Natural killer cell treated with Interleukin-12 subunit alpha and Interleukin-12 subunit beta and Interleukin-15 and Interleukin-18, amount 100 ng/mL, for 72 hours (primary cell): ENCODE data around the gene LRP1B. TPM values are rescaled to one million over a fixed set of nuclear protein-coding genes. Genes with fewer than 3 reads are reported as not detected.

Experiments used
- ATAC-seq, 2 donors: fragments of 150-1000 bp; cut with Tn5 transposase in 1 of 2; sonication (Bioruptor Pico), chemical (Tn5 transposase) in 1 of 2; 2 replicates each; pipeline ENCODE4 v1.10.0; 2021
- DNase-seq: peaks from one replicate; pipeline ENCODE4 v3.0.0; 2022; ENCODE audit warnings: low spot score
- H3K27ac Mint-ChIP-seq, 2 donors: 1 replicate in 1 of 2; 2 replicates in 1 of 2; pipeline ENCODE4 v1.8.0; 2022; ENCODE audit warnings: mixed read lengths in 2 of 2, mild to moderate bottlenecking in 1 of 2, moderate library complexity in 1 of 2
- H3K27me3 Mint-ChIP-seq, 2 donors: 1 replicate in 1 of 2; 2 replicates in 1 of 2; pipeline ENCODE4 v1.8.0; 2022; ENCODE audit warnings: mixed read lengths in 2 of 2
- H3K36me3 Mint-ChIP-seq: one replicate; pipeline ENCODE4 v1.8.0; 2022; ENCODE audit warnings: mixed read lengths
- H3K4me1 Mint-ChIP-seq, 2 donors: 1 replicate in 1 of 2; 2 replicates in 1 of 2; pipeline ENCODE4 v1.8.0; 2022; ENCODE audit warnings: low read depth in 2 of 2, mixed read lengths in 2 of 2, mild to moderate bottlenecking in 1 of 2
- H3K4me3 Mint-ChIP-seq: one replicate; pipeline ENCODE4 v1.8.0; 2022; ENCODE audit warnings: mixed read lengths
- H3K9me3 Mint-ChIP-seq: 2 replicates; pipeline ENCODE4 v1.8.0; 2022; ENCODE audit warnings: mixed read lengths
- total RNA-seq, 2 donors: library from RNA; stranded (reverse); gene quantifications; one replicate each; pipeline ENCODE4 v1.2.3, GENCODE V29; 2022

The LRP1B gene
- total RNA-seq, 2 donors from 2014 or later, result not detected

- no peak overlapping the region for H3K4me3 Mint-ChIP-seq
- ATAC-seq, result no peak
- H3K4me1 Mint-ChIP-seq, result no peaks in the 10 kb centered on the region
- H3K27me3 Mint-ChIP-seq, result no peaks in the 10 kb centered on the region
- no peak overlapping the region for H3K27ac Mint-ChIP-seq
- H3K36me3 Mint-ChIP-seq, result no peaks in the 10 kb centered on the region
- H3K9me3 Mint-ChIP-seq, result peaks cover 10% of the 10 kb centered on the region
- DNase-seq, result no peak
These were observed 601.8 kb downstream of the LRP1B start for GRCh38 chr2:141528990-141529389.

GRCh38 chr2:141526760-141527159, 604.1 kb downstream of the LRP1B start:
- Mint-ChIP-seq H3K4me1 (no peaks in the 10 kb centered on the region), H3K36me3 (no peaks in the 10 kb centered on the region), H3K27ac (no peak overlapping the region), H3K9me3 (peaks cover 11% of the 10 kb centered on the region), H3K27me3 (no peaks in the 10 kb centered on the region), H3K4me3 (no peak overlapping the region)
- ATAC-seq (no peak), DNase-seq (no peak)

DNA sequence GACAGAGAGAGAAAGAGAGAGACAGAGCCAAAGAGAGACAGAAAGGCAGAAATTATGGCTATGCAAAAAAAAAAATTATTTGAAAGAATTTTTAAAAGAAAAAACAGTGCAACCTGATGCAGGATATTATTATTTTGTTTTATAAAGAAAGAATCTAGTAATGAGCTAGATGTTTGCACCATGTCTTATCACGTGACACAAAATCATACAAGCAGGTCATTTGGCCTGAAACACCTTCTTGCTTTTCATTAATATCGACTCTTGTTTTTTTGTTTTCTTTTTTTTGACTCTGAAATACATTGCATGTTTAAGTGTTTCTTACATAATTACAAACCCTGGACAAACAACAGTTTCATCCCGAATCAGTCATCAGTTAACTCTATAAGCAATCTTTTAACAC, 606.0 kb downstream of the LRP1B start:
- H3K36me3 Mint-ChIP-seq, result no peaks in the 10 kb centered on the region
- ATAC-seq (no peak), DNase-seq (no peak)
- no peak overlapping the region for H3K27ac Mint-ChIP-seq
- no peaks in the 10 kb centered on the region for H3K27me3 Mint-ChIP-seq
- peaks cover 14% of the 10 kb centered on the region for H3K9me3 Mint-ChIP-seq
- H3K4me1 Mint-ChIP-seq, result no peaks in the 10 kb centered on the region
- H3K4me3 Mint-ChIP-seq, result no peak overlapping the region

GRCh38 chr2:141523199-141523598, 607.6 kb downstream of the LRP1B start:
- no peaks in the 10 kb centered on the region for H3K27me3 Mint-ChIP-seq
- H3K4me1 Mint-ChIP-seq, result no peaks in the 10 kb centered on the region
- peaks cover 14% of the 10 kb centered on the region for H3K9me3 Mint-ChIP-seq
- no peaks in the 10 kb centered on the region for H3K36me3 Mint-ChIP-seq
- no peak overlapping the region for H3K27ac Mint-ChIP-seq
- DNase-seq, result no peak
- no peak for ATAC-seq
- H3K4me3 Mint-ChIP-seq, result no peak overlapping the region

DNA sequence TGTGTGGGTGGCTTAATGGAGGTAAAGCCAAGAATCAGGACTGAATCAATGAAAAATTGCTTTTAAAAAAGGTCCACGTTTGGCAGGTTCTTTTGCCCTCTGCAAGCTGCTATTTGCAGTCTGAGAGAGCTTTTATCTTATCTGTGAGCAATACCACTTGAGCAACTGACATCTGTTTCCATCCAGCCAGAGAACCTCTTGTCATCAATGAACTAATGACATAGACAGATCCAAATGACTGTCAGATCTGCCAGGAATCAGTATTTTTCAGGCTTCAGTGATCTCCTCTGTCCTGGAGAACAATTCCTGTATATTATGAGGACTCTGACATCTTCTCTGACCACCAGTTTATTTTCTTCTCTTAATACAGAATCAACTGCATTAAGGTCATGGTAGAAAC, 608.1 kb downstream of the LRP1B start:
- H3K9me3 Mint-ChIP-seq, result peaks cover 10% of the 10 kb centered on the region

GRCh38 chr2:141522048-141522447, 608.8 kb downstream of the LRP1B start:
- Mint-ChIP-seq H3K27me3 (no peaks in the 10 kb centered on the region), H3K36me3 (no peaks in the 10 kb centered on the region), H3K4me3 (no peak overlapping the region), H3K27ac (no peak overlapping the region), H3K4me1 (no peaks in the 10 kb centered on the region), H3K9me3 (peaks cover 10% of the 10 kb centered on the region)
- ATAC-seq (no peak), DNase-seq (no peak)

More for the DNA sequence above, 608.1 kb downstream of the LRP1B start:
- H3K27ac Mint-ChIP-seq, result no peak overlapping the region
- H3K4me3 Mint-ChIP-seq, result no peak overlapping the region
- H3K27me3 Mint-ChIP-seq, result no peaks in the 10 kb centered on the region
- ATAC-seq (no peak), DNase-seq (no peak)
- no peaks in the 10 kb centered on the region for H3K4me1 Mint-ChIP-seq
- H3K36me3 Mint-ChIP-seq, result no peaks in the 10 kb centered on the region

DNA sequence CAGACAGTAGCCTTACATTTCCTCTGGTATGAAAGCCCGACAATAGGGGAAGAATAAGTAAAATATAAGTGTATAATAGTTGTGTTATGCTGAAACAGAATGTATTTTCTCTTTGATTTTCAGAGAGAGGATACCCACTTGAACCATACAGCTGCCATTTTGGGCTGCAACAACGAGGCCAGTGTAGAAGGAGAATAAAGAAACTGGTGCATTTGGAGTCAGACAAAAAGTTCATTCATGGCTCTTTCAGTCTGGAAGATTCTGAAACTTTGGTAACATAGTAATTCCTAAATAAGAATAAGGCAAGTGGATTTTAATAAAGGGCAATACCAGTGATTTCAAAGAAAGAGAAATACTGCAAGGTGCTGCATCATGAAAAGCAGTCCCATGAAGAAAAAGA, 610.9 kb downstream of the LRP1B start:
- H3K36me3 Mint-ChIP-seq, result no peaks in the 10 kb centered on the region
- H3K9me3 Mint-ChIP-seq, result peaks cover 7% of the 10 kb centered on the region
- no peak for ATAC-seq
- H3K27ac Mint-ChIP-seq, result no peak overlapping the region
- H3K4me1 Mint-ChIP-seq, result no peaks in the 10 kb centered on the region
- no peak overlapping the region for H3K4me3 Mint-ChIP-seq
- no peaks in the 10 kb centered on the region for H3K27me3 Mint-ChIP-seq
- DNase-seq, result no peak

GRCh38 chr2:141517852-141518421, 612.9 kb downstream of the LRP1B start:
- DNase-seq, result no peak

DNA sequence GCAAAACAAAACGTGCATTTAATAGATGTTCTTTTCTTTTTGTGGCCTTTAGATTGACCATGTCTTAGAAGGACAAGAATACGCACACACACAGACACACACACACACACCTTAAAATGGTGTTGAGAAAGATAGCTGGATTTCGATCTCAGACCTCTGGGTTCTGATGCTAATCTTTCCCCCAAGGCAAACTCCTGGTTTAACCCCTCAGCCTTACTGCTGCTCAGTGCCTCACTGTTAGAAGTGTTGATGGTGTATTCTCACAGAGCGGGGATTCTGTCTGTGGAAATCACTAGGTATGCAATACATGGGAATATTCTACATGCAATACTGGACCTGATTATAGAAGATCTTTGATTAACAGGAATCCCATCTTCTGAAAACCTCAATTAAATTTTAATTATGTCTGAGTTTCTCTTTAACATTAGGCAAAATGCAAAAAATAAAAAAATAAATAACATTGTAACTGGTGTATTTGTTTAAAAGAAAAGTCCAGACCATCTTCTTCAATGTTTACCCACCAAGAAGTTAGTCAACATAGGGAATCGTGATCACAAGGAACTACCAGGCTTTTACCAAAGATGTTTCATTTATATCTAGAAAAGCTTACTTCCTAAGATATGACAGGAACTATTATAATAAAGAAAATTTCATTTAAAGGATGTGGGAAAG, 613.5 kb downstream of the LRP1B start:
- Mint-ChIP-seq H3K9me3 (peaks cover 11% of the 10 kb centered on the region), H3K27ac (no peak overlapping the region), H3K36me3 (peaks cover 5% of the 10 kb centered on the region), H3K4me1 (no peaks in the 10 kb centered on the region), H3K4me3 (no peak overlapping the region), H3K27me3 (no peaks in the 10 kb centered on the region)
- no peak for ATAC-seq
- no peak for DNase-seq

More at GRCh38 chr2:141517852-141518421, 612.9 kb downstream of the LRP1B start:
- Mint-ChIP-seq H3K9me3 (peaks cover 13% of the 10 kb centered on the region), H3K4me3 (no peak overlapping the region), H3K27ac (no peak overlapping the region), H3K36me3 (peaks cover 5% of the 10 kb centered on the region), H3K27me3 (no peaks in the 10 kb centered on the region), H3K4me1 (no peaks in the 10 kb centered on the region)
- no peak for ATAC-seq

GRCh38 chr2:141515931-141516330, 614.9 kb downstream of the LRP1B start:
- H3K36me3 Mint-ChIP-seq, result peaks cover 5% of the 10 kb centered on the region
- DNase-seq (no peak), ATAC-seq (no peak)
- H3K4me1 Mint-ChIP-seq, result no peaks in the 10 kb centered on the region
- no peak overlapping the region for H3K27ac Mint-ChIP-seq
- no peaks in the 10 kb centered on the region for H3K27me3 Mint-ChIP-seq
- H3K9me3 Mint-ChIP-seq, result peaks cover 9% of the 10 kb centered on the region
- H3K4me3 Mint-ChIP-seq, result no peak overlapping the region

DNA sequence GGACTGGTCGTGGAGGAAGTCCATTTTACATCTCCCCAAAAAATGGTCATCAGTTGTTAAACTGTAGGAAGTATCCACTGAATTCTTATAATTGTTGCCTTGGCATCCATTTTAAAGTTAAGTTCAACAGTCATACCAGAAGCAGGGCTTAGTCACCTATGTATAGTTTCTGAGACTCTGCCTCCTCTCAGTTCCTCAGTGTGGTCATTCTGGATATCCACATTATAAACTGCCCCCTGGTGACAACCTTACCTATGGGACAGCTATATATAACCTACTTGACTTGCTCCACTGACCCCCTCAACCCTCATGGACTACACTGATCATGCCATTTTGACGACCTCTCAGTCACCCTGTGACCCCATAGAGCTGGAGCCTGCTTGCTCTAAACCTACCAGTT, 617.0 kb downstream of the LRP1B start:
- Mint-ChIP-seq H3K36me3 (peaks cover 5% of the 10 kb centered on the region), H3K27ac (no peak overlapping the region), H3K4me1 (no peaks in the 10 kb centered on the region), H3K27me3 (no peaks in the 10 kb centered on the region), H3K4me3 (no peak overlapping the region), H3K9me3 (peaks cover 11% of the 10 kb centered on the region)
- ATAC-seq, result no peak
- no peak for DNase-seq

- Mint-ChIP-seq H3K4me1 (no peaks in the 10 kb centered on the region), H3K9me3 (peaks cover 6% of the 10 kb centered on the region), H3K4me3 (no peak overlapping the region), H3K27me3 (no peaks in the 10 kb centered on the region), H3K36me3 (no peaks in the 10 kb centered on the region), H3K27ac (no peak overlapping the region)
- no peak for ATAC-seq
- DNase-seq, result no peak
These were observed 621.8 kb downstream of the LRP1B start for GRCh38 chr2:141508806-141509595.

- no peaks in the 10 kb centered on the region for H3K27me3 Mint-ChIP-seq
- no peak for DNase-seq
- no peak for ATAC-seq
- no peak overlapping the region for H3K4me3 Mint-ChIP-seq
- H3K9me3 Mint-ChIP-seq, result peaks cover 5% of the 10 kb centered on the region
- no peaks in the 10 kb centered on the region for H3K36me3 Mint-ChIP-seq
- no peaks in the 10 kb centered on the region for H3K4me1 Mint-ChIP-seq
- H3K27ac Mint-ChIP-seq, result no peak overlapping the region
These were observed 622.6 kb downstream of the LRP1B start for GRCh38 chr2:141508086-141508752.

- H3K36me3 Mint-ChIP-seq, result no peaks in the 10 kb centered on the region
- H3K4me3 Mint-ChIP-seq, result no peak overlapping the region
- no peak for ATAC-seq
- DNase-seq, result no peak
- no peaks in the 10 kb centered on the region for H3K27me3 Mint-ChIP-seq
- no peak overlapping the region for H3K27ac Mint-ChIP-seq
- no peaks in the 10 kb centered on the region for H3K4me1 Mint-ChIP-seq
- peaks cover 5% of the 10 kb centered on the region for H3K9me3 Mint-ChIP-seq
These were observed 624.7 kb downstream of the LRP1B start for GRCh38 chr2:141506135-141506534.
